NCI-H1417 treated with DMSO at 0.1 percent for 48 hours (cell line): ENCODE data around the gene KIF5A.

Experiments used
- DNase-seq: peaks from one replicate; lab custom pipeline; 2025; lab: John Stamatoyannopoulos, UW

Gene KIF5A

DNA sequence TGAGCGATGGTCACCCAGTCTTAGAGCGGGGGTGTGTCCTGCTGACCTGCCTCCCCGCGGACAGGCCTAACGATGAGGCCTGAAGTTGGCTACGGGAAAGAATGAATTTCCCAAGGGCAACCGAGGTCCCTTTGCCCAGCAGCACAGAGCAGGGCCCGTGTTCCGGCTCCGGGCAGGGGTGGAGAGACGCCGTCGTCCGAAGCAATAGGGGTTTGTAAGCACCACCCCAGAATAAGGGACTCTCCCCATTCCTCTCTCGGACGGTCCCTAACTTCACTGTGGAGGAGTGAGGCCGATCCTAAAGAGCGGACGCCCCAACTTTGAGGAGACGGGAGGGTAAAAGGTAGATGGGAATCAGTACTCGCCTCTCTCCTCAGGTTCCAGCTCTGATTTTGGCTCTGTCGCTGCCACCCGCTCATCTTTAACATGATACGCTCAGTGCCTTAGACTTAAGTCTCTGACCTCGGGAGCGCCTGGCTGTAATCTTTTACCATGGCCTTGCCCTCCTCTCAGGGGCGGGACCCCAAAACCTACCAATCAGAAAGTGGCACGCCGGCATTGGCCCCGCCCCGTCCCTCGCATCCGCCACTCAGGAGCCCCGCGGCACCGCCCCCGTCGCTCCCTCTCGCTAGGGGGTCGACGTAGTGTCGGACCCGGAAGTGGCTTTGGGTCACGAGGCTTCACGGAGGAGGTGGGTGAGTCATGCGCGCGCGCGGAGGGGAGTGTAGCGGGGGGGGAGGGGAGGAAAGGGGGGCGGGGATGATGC is 29.6 kb upstream of the KIF5A start, which contains the start of gene DDIT3:
DDIT3 (minus strand) TSS at position 462 of the 766 bp plus-strand sequence. CDS start 3,108 bp downstream, outside the sequence.
- peak; percentile 95 for DNase-seq

DNA sequence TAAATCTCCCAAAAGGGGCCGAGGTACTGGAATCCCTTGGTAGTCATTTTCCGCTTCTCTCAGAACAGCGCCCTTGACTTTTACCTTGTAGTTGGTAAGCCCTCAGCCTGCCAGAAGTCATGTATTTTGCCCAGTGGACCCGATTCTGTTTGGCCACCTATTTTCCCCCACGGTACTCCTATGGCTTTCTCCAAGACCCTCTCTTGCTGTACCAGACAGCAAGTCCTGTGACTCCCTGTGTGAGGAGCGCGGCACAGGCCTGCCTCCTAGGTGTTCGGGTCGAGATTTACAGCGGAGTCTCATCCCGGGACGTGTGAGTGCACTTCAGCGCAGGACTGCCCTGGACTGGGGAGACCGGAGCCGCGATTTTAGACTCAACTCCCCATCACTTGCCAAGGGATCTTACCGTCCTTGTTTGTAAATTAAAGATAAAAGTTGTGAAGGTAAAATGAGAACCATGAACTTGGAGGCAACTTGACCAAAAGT is 28.3 kb upstream of the KIF5A start:
- no peak for DNase-seq

DNA sequence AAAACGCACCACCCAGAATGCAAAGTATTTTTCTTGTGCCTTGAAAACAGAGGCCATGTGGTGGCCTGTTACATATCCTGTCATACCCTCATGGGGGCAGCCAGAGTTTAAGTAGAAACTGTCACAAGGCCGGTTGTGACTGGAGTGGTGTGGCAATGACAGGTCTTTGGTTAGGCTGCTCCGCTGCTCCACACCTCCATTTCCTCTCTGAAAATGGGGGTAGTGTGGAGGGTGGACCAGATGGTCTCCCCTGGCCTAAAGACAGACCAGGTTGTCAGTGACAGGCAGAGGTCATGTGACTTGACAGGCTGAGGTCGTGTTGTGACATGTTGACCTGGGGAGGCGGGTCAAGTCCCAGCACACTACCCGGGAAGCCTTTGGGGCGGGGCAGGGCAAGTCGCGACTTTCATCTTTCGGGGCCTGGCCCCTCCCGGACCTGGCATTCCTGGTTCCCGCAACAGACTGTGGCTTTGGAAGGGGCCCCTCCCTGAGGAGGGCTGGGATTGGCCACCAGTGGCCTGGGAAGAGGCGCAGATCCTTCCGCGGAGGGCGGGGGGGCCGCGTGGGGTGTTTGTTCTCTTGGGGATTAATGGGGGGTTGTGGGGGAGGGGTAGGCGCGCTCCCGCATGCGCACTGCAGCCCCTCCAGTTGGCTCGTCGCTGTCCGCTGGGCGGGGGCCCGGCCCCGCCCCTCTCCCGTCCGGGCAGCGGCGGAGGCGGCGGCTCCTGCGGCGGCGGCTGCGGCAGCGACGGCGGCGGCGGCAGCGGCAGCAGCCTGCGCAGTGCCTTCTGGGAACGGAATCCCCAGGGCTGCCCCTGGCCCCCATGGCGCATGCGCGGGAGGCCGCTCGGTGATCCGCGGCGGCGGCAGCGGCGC is 27.6 kb upstream of the KIF5A start, which contains the start of gene MBD6:
MBD6 (plus strand) TSS at position 814 of the 876 bp plus-strand sequence. CDS start 1,480 bp downstream, outside the sequence.
- peak; percentile 70 for DNase-seq

DNA sequence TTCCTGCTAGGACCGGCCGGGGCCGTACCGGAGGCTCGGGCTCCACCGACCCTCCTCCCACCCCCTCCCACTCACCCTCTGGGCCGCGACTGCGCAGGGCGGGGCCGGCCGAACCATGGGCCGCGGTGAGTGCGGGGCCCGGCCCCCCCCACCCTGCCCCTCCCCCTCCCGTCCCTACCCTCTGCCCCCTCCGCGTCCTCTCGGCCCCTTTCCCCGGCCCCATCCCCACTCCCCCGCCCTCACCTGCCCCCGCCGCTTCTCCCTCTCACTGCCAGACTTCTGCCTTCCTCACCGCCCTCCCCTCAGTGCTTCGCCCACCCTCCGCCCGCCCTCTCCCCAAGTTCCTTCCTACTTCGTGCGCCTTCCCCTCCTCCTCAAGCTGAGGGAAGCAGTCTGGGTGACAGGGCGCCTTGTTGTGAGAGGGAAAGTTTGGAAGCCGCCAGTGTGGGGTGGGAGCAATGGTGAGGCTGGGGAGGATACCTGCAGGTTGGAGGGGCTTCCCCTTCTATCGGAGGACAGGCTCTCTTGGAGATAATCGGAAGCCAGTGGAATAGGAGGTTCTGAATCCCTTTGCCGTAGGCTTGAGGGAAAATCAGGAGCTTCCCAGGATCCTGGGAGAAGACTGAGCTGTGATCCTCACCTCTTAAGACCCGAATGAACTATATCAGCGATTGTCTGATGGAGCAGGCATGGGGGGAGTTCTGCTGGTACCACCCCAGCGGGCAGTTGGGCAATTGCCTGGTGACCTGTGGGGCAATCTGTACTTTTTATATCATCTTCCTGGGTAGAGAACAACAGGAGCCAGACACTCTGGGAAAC is 26.7 kb upstream of the KIF5A start:
- DNase-seq, result peak; percentile 9

DNA sequence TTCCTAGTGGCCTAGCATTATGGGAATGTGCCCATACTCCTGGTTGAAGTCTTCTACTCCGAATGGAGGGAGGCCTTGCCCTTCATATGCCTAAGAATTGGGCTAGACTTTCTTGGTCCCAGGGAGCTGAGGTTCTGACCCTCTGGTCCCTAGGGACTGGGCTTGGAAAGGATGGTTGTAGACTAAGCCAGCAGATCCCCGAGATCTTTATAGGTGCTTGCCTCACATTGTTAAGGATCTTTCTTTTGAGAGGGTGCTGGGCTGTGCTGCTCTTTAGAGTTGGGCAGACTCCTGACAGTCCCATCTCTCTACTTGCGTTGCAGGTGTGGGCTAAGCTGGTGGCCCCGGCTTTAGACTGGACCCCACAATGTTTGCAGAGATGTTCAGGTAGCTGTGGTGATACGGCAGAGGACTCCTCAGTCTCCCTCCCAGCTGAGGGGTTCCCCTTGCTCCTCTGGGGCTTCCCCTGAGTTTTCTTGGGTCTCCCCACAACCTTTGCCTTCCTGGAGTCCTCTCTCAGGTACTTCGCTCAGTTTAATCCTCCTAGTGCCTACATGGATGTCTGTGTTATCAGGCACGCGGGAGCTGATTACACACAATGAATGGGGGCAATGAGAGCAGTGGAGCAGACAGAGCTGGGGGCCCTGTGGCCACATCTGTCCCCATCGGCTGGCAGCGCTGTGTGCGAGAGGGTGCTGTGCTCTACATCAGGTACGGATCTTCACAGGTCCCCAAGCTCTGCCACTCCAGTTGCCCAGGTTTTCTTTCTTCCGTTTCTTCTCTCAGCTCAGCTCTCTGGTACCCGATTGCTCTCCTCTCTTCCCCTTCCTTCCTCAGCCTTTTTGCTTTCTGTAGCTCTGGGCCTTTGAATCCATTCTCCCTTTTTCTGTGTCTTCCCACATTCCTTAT is 25.9 kb upstream of the KIF5A start:
- DNase-seq, result no peak

DNA sequence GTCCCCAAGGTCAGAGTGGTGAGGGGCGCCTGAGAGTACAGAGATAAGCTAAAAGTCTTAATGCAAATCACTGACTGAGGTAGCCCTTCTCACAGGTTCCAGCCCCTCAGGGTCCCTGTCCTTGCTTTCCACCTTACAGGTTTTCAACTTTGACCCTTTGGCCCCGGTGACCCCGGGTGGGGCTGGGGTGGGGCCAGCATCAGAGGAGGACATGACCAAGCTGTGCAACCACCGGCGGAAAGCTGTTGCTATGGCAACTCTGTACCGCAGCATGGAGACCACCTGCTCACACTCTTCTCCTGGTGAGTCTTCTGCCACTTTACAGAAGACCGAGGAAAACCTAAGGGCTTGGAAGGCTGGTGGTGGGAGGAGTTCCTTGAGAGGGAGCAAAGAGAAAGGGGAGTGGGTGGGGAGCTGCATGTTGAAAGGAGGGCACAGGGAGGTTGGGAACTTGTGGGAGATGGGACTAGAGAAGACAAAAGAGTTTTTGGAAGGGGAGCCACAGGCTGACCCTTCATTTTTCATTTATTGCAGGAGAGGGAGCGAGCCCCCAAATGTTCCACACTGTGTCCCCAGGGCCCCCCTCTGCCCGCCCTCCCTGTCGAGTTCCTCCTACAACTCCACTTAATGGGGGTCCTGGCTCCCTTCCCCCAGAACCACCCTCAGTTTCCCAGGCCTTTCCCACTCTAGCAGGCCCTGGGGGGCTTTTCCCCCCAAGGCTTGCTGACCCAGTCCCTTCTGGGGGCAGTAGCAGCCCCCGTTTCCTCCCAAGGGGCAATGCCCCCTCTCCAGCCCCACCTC is 24.8 kb upstream of the KIF5A start:
- no peak for DNase-seq

DNA sequence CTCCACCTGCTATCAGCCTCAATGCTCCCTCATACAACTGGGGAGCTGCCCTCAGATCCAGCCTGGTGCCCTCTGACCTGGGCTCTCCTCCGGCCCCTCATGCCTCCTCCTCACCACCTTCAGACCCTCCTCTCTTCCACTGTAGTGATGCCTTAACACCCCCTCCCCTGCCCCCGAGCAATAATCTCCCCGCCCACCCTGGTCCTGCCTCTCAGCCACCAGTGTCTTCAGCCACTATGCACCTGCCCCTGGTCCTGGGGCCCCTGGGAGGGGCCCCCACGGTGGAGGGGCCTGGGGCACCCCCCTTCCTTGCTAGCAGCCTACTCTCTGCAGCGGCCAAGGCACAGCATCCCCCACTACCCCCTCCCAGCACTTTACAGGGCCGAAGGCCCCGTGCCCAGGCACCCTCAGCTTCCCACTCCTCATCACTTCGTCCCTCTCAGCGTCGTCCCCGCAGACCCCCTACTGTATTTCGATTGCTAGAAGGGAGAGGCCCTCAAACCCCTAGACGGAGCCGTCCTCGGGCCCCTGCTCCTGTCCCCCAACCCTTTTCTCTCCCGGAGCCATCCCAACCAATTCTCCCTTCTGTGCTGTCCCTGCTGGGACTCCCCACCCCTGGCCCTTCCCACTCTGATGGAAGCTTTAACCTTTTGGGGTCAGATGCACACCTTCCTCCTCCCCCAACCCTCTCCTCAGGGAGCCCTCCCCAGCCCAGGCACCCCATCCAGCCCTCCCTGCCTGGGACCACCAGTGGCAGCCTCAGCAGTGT is 24.0 kb upstream of the KIF5A start:
- DNase-seq, result no peak

DNA sequence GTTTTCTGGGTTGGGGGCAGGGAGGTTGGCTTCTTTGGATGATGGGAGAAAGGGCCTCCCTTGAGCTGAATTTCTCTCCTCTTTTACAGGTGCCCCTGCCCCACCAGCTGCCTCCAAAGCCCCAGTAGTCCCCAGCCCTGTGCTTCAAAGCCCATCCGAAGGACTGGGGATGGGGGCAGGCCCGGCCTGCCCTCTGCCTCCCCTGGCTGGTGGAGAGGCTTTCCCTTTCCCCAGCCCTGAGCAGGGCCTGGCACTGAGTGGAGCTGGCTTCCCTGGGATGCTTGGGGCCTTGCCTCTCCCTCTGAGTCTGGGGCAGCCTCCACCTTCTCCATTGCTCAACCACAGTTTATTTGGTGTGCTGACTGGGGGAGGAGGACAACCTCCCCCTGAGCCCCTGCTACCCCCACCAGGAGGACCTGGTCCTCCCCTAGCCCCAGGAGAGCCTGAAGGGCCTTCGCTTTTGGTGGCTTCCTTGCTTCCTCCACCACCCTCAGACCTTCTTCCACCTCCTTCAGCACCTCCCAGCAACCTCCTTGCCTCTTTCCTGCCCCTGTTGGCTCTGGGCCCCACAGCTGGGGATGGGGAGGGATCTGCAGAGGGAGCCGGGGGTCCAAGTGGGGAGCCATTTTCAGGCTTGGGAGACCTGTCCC is 23.2 kb upstream of the KIF5A start:
- no peak for DNase-seq

DNA sequence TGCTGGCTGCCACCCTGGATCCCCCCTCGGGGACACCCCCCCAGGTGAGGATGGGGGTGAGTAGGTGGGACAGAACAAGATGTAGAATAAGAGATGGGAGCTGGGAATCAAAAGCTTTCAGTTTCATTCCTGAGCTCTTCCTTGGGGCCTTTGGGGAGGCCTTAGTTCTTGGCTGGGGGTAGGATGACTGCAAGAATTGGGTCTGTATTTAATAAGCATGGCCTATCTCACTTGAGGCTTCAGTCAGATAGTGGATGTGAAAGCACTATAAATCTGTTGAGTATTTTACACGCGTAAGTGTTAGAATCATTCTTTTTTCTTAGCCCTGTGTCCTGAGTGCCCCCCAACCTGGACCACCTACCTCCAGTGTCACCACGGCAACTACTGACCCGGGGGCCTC is 22.7 kb upstream of the KIF5A start:
- no peak for DNase-seq

DNA sequence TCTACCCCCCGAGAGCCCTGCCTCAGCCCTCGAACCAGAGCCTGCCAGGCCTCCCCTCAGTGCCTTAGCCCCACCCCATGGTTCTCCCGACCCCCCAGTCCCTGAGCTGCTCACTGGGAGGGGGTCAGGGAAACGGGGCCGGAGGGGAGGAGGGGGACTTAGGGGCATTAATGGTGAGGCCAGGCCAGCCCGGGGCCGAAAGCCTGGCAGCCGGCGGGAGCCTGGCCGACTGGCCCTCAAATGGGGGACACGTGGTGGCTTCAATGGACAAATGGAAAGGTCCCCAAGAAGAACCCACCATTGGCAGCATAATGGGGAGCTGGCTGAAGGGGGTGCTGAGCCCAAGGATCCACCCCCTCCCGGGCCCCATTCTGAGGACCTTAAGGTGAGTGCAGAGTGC is 21.7 kb upstream of the KIF5A start:
- DNase-seq, result no peak

DNA sequence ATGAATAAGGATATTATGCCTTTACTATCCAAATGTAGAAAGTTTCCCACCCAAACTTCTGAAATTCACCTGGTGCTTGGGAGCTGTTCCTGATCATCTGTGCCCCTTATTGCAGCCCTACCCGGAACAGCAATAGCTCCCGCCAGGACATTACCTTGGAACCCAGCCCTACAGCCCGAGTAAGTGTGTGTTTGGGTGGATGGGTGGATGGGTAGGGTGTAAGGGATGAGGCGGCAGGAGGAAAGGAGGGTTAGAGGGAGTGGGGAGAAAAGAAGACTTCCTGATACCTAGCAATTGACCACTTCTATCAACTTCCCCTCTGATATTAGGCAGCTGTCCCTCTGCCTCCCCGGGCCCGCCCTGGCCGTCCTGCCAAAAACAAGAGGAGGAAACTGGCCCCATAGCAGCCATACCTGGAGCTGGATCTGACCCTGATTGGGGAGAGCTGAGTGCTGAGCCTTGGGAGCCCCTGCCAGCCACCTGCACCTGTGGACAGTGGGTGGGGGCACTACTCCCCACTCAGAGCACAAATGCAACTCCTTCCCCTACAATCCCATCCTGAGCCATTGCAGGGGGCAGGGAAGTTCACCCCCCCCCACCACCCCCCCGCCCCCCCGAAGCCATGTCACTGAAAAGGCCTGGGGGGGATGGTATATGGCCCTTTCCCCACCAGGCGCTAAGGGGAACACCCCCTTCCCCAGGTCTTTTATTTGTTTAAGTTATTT is 20.9 kb upstream of the KIF5A start:
- no peak for DNase-seq

DNA sequence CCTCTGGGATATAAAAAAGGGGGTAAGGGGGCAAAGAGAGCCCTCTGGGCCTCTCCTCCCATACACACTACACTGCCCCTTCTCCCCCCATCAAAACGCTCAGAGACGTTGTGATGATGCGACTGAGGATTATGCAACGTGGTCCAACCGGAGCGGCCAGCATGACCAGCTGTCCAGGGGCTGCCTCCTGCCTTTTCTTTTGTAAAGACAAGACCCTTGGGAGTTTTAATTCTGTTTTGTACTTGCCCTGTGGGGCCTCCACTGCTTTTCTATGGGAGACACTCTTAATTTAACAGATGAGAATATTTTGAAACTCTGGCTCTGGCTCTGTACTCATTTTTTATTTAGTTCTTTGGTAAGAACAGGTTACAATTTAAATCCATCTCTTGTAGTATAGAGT is 20.0 kb upstream of the KIF5A start:
- DNase-seq, result no peak

DNA sequence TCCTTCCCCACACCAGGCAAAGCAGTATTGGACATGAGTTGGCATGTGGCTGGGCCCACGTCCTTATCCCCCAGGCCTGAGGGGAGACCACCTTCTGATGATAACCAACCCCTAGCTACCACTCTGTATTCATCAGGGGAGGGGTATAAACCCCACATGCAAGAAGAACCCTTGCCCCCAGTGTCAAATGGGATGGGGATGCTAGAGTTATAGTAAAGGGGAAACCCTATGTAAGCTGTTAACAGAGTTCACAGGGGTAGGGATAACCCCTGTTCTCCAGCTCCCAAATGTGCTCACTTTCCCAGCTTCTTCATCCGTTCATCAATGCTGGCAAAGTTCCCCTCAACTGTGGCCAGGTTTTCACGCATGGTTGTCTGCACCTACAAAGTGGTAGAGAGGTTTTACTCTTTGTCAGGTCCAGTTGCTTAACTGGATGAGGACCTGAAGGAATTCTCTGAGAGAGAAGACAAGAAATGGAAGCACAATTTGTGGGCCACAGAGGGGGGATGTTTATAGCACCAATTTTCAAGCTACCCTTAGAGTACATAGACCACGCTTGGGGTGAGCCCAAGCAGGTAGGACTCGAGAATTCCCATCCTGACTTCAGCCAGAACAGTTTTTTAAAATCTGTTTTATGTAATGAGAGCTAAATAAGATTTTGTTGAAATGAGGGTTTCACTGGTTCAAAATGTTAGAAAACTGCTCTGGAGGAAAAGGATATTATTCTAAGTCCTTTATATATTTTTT is 19.3 kb upstream of the KIF5A start:
- DNase-seq, result no peak

DNA sequence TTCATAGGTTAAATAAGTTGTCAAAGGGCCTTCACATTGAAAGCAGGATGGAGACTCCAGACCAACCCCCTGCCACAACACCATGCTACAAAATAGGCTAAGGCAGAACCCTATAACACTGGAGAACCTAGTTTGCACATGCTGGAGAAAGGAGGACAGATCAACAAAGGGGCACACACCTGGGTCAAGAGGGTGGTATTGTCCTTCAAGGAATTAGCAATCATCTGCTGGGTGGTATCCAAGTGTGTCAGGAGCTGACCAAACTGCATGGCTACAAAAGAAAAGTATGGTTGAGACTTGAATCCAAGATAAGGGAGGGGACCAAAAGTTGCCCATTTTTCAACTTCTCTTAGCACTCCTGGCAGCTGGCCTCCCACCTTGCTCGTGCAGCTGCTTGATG is 18.0 kb upstream of the KIF5A start:
- no peak for DNase-seq

DNA sequence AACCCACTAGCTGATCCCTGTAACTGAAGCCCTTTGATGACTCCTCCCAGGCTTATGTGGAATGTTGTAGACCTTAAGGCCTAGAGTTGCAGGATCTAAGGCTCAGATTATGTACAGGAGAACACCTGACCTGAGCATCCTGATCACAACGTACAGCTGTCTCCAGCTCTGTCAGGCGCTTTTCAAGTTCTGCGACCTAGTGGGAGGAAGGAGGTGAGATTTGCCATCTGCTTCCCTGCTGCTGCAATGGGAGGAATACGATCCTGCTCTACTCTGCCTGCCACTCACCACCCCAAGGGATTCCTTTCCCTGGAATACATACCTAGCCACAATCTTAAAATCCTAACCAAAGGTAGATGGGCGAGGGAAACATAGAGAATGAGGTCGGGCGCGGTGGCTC is 16.7 kb upstream of the KIF5A start:
- DNase-seq, result no peak

DNA sequence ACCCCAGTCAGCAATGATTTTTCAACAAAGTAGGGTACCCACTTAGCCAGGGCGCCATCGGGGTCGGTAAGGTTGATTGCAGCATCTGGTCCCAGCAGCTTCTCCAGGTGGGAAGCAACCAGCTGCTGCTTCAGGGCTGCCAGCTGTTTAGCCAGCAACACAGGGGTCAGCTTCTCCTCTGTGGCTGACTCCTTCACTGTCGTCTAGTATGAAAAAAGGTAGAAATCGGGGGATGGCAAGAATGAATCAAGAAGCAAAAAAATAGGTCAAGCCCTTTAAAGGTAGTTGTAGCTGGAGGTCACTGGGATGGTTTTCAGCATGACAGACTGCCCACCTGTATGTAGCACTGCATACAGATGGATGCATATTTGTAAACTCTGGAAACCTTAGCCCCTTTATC is 15.6 kb upstream of the KIF5A start:
- DNase-seq, result no peak

DNA sequence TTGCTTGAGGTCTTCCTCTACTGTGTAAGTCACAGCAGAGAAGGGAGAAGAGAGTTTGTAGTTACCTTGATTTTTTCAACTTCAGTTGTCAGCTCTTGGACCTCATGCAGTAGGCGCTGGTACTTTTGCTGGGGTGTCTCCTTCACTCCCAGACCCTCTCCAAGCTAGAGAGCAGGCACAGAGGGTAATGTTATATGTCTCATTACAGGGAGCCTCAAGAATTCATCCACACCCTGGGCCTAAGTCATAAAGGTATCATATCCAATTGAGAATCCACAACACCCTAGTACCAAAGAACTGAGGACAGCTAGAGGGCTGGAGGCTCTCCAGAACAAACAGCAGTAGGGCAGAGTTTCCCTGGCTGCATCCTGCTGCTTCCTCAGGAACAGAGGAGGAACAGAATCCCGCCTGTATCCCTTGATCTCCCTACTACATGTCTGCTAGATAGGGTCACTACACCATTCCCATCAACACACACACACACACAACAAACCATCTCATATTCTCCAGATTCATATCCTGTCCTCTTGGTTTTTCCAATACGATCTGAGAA is 14.8 kb upstream of the KIF5A start:
- no peak for DNase-seq
